ENCODE measurements around the gene MRPL36.

The MRPL36 gene

DNA sequence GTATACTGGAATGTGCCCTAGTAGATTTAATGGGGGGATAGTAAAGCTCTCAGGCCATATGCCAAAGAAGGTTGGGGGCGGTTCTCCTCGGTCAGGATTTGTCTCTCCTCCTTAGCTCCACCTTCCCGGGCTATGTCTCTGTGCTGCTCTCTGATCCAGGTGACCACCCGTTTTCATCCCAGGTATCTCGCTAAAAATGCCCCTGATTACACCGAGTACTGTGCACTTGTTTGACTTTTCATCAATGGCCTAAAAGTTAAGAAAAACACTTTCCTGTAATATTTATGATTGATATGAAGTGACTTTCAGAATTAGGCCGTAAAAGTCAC, 2.3 kb upstream of the MRPL36 start:
- H3K27ac ChIP-seq: peak overlapping the region; percentile 84
- TF ChIP-seq ZFX (IDR thresholded peaks at IDR 0.05; ENCODE audit: borderline replicate concordance) (no peak), CTCF (IDR thresholded peaks at IDR 0.05) (no peak)

DNA sequence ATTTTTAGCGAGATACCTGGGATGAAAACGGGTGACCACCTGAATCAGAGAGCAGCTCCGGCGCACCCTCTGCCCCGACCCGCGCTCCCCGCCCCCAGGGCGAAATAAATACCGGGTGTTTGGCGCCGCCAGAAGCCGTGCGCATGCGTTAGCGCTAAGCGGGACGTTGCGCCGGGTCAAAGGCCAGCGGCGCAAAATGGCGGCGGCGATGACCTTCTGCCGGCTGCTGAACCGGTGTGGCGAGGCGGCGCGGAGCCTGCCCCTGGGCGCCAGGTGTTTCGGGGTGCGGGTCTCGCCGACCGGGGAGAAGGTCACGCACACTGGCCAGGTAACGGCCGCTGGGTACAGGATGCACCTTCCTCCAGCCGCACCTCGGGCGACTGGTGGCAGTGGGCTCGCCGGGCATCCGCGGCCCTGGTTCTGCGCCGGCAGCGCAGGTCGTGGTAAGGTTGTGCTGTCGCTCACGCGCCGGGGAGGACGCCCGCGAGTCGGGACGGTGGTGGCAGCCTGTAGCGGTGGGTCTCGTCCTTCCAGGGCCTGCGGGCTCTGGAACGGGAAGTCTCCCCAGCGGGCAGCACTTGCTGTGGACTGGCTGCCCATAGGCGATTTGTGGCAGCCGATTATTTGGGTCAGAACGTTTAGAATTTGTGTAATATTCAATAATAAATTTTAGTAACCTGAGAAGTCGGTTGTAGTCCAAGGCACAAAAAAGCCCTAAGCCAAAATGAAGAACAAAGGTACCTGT, 1.8 kb upstream of the MRPL36 start, which contains the start of gene NDUFS6:
Gene NDUFS6, plus strand, starts transcription at position 186 of the 745 bp plus-strand sequence. Its CDS starts 11 bp downstream, at position 197.
- H3K27ac ChIP-seq: peak within 1 kb of the TSS; percentile 84
- TF ChIP-seq CTCF (IDR thresholded peaks at IDR 0.05) (peak; percentile 29), ZFX (IDR thresholded peaks at IDR 0.05; ENCODE audit: borderline replicate concordance) (no peak)

GRCh38 chr5:1800472-1801221, 1.0 kb upstream of the MRPL36 start:
- peak overlapping the region; percentile 84 for H3K27ac ChIP-seq
- TF ChIP-seq CTCF (IDR thresholded peaks at IDR 0.05): no peak
- no peak for TF ChIP-seq ZFX (IDR thresholded peaks at IDR 0.05; ENCODE audit: borderline replicate concordance)

DNA sequence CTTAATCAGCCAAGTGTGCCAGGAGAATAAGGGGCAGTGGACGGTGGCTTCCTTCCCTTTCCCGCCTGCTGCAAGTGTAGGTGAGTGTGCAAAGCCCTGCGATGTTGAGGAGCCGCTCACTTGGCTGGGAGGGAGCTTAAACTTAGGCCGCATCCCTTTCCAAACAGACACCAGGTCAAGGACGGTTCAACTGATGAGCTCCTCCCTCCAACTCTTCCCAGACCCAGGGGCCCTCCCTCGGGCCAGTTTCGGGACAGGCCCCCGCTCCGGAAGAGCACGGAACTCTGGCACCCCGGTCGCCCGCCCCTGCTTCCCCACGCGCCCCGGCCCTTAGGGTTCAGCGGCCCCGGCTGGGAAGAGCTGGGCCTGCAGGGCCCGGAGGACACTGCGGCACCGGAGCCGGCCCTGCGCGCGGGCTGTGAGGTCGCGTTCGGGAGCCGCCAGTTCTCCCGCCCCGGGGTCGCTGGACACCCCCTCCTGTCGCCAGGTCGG, 481 bp downstream of the MRPL36 start:
- peak overlapping the region; percentile 84 for H3K27ac ChIP-seq
- TF ChIP-seq CTCF (IDR thresholded peaks at IDR 0.05) (no peak), ZFX (IDR thresholded peaks at IDR 0.05; ENCODE audit: borderline replicate concordance) (no peak)

DNA sequence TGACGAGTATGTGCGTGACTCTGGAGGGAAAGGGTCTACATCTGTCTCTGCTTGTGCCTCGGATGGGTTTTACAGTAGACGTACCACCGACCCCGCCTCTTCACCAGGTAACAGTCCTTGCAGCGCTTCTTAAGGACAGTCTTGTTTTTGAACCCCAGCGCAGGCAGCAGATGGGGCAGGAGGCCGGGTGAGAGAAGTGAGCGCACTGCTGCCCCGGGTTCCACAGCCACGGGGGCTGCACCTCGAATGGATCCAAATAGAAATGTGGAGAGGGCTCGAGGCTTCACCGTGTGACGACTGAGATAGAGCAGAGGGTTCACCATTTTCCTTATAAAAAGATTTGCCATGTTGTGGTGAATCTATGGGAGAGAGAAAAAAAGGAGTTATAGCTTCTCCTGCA, 1.0 kb downstream of the MRPL36 start:
- peak overlapping the region; percentile 84; the same call in 1 of the 2 replicates for H3K27ac ChIP-seq

- TF ChIP-seq CTCF (IDR thresholded peaks at IDR 0.05) (no peak), ZFX (IDR thresholded peaks at IDR 0.05; ENCODE audit: borderline replicate concordance) (no peak)
- no peak overlapping the region for H3K27ac ChIP-seq
Measured at GRCh38 chr5:1797855-1798254, 1.8 kb downstream of the MRPL36 start.

GRCh38 chr5:1797103-1797800, 2.4 kb downstream of the MRPL36 start:
- no peak overlapping the region for H3K27ac ChIP-seq
- TF ChIP-seq CTCF (IDR thresholded peaks at IDR 0.05): no peak
- no peak for TF ChIP-seq ZFX (IDR thresholded peaks at IDR 0.05; ENCODE audit: borderline replicate concordance)
